ENCODE results near the gene AGBL1. TPM values are rescaled to one million over a fixed set of nuclear protein-coding genes. Genes with fewer than 3 reads are reported as not detected.

Gene AGBL1
- total and polyA plus RNA-seq, 2 donors (not counting 1 experiment from before 2014, with no cell fraction given): not detected

- H3K27ac Mint-ChIP-seq: no peak overlapping the region
- ChIA-PET POLR2A (no interaction called here), CTCF (no interaction called here)
- no peak overlapping the region for H3K27ac ChIP-seq (ENCODE audit: low read length in 2 of 2)
- H3K4me1 Mint-ChIP-seq: no peaks in the 10 kb centered on the region
- no peak overlapping the region for H3K9ac ChIP-seq (ENCODE audit: low read length)
- intact Hi-C loops (cut with micrococcal nuclease): no loop called here
- 60% methylated on average over 1 of the region's 3 CpGs for WGBS (ENCODE audit: insufficient coverage)
- H3K27me3 Mint-ChIP-seq: no peaks in the 10 kb centered on the region
- no peaks in the 10 kb centered on the region for H3K4me1 ChIP-seq (ENCODE audit: control insufficient read depth in 2 of 2, insufficient read depth in 2 of 2, low read length in 2 of 2)
- no peak overlapping the region for H2AFZ ChIP-seq (ENCODE audit: insufficient read depth, low read depth, low read length, poor library complexity, severe bottlenecking)
- H4K20me1 ChIP-seq (ENCODE audit: control insufficient read depth, insufficient read depth, low read length, poor library complexity, severe bottlenecking): no peaks in the 10 kb centered on the region
- ATAC-seq (ENCODE audit: low read depth) (no peak), DNase-seq (no peak)
- H3K4me3 ChIP-seq (ENCODE audit: control extremely low read depth in 1 of 5, extremely low read depth in 1 of 5, insufficient read depth in 1 of 5, low read depth in 2 of 5, low read length in 4 of 5): no peak overlapping the region
- no peaks in the 10 kb centered on the region for H3K79me2 ChIP-seq (ENCODE audit: control insufficient read depth, insufficient read depth, low read length)
- H3K4me3 Mint-ChIP-seq: no peak overlapping the region
- no peaks in the 10 kb centered on the region for H3K27me3 ChIP-seq (replicated peaks in 1 of 4; ENCODE audit: control extremely low read depth in 1 of 4, control insufficient read depth in 3 of 4, insufficient read depth in 4 of 4, low read length in 3 of 4)
- no peaks in the 10 kb centered on the region for H3K9me3 ChIP-seq (ENCODE audit: control extremely low read depth in 1 of 3, control insufficient read depth in 2 of 3, insufficient read depth in 1 of 3, low read length in 2 of 3)
- H3K36me3 ChIP-seq (replicated peaks in 1 of 2; ENCODE audit: control extremely low read depth in 1 of 2, control insufficient read depth in 1 of 2, extremely low read depth in 1 of 2, insufficient read depth in 2 of 2, low read length in 1 of 2): no peaks in the 10 kb centered on the region
- no peak for TF ChIP-seq CTCF (IDR thresholded peaks at IDR 0.05)
- TF ChIP-seq EZH2 (IDR thresholded peaks at IDR 0.05; ENCODE audit: borderline replicate concordance, insufficient read depth, low read depth, low read length, poor library complexity, severe bottlenecking): no peak
- H3K4me2 ChIP-seq (replicated peaks; ENCODE audit: low read depth, low read length, poor library complexity, severe bottlenecking): no peak overlapping the region
- no peaks in the 10 kb centered on the region for H3K9me3 Mint-ChIP-seq (ENCODE audit: insufficient read depth)
These were observed 121.8 kb downstream of the AGBL1 start for GRCh38 chr15:86201313-86202008.

DNA sequence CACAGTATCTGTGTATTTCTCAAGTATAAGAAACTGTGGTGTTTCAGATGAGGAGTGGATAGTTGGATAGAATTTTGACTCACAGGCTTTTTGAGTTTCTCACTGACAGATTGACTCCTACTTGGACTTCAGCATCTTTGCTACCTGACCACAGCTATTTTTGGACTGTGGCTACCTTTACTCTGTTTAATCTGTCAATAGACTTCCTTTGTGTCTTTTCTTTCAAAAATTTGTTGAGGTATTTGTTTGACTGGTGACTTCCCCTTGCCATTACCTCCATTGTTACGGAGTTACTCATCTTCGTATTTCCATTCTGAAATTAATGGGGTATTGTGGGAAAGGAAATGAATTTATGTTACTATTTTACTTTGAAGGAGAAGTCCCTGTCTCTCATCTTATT, 123.8 kb downstream of the AGBL1 start:
- no peaks in the 10 kb centered on the region for H3K4me1 Mint-ChIP-seq
- CTCF ChIA-PET: no interaction called here
- intact Hi-C loops (cut with micrococcal nuclease): no loop called here
- Histone ChIP-seq H3K4me3 (ENCODE audit: control extremely low read depth in 1 of 5, extremely low read depth in 1 of 5, insufficient read depth in 1 of 5, low read depth in 2 of 5, low read length in 4 of 5) (no peak overlapping the region), H3K4me2 (replicated peaks; ENCODE audit: low read depth, low read length, poor library complexity, severe bottlenecking) (no peak overlapping the region), H3K27me3 (replicated peaks in 1 of 4; ENCODE audit: control extremely low read depth in 1 of 4, control insufficient read depth in 3 of 4, insufficient read depth in 4 of 4, low read length in 3 of 4) (no peaks in the 10 kb centered on the region), H3K4me1 (ENCODE audit: control insufficient read depth in 2 of 2, insufficient read depth in 2 of 2, low read length in 2 of 2) (no peaks in the 10 kb centered on the region), H3K9me3 (ENCODE audit: control extremely low read depth in 1 of 3, control insufficient read depth in 2 of 3, insufficient read depth in 1 of 3, low read length in 2 of 3) (no peaks in the 10 kb centered on the region), H3K27ac (ENCODE audit: low read length in 2 of 2) (no peak overlapping the region), H2AFZ (ENCODE audit: insufficient read depth, low read depth, low read length, poor library complexity, severe bottlenecking) (no peak overlapping the region), H3K9ac (ENCODE audit: low read length) (no peak overlapping the region), H4K20me1 (ENCODE audit: control insufficient read depth, insufficient read depth, low read length, poor library complexity, severe bottlenecking) (no peaks in the 10 kb centered on the region), H3K79me2 (ENCODE audit: control insufficient read depth, insufficient read depth, low read length) (no peaks in the 10 kb centered on the region), H3K36me3 (replicated peaks in 1 of 2; ENCODE audit: control extremely low read depth in 1 of 2, control insufficient read depth in 1 of 2, extremely low read depth in 1 of 2, insufficient read depth in 2 of 2, low read length in 1 of 2) (no peaks in the 10 kb centered on the region)
- DNase-seq (no peak), ATAC-seq (ENCODE audit: low read depth) (no peak)
- no CpG with 5 or more reads among the region's 2 CpGs for WGBS (ENCODE audit: insufficient coverage)
- TF ChIP-seq CTCF (IDR thresholded peaks at IDR 0.05) (no peak), EZH2 (IDR thresholded peaks at IDR 0.05; ENCODE audit: borderline replicate concordance, insufficient read depth, low read depth, low read length, poor library complexity, severe bottlenecking) (no peak)
- POLR2A ChIA-PET: no interaction called here
- H3K4me3 Mint-ChIP-seq: no peak overlapping the region
- H3K27me3 Mint-ChIP-seq: no peaks in the 10 kb centered on the region
- H3K27ac Mint-ChIP-seq: no peak overlapping the region
- no peaks in the 10 kb centered on the region for H3K9me3 Mint-ChIP-seq (ENCODE audit: insufficient read depth)

Data from B cell (primary cell).